GM23338 (cell line): Measurements from ENCODE around the gene BBX.

Experiments used
- CREB1 ChIP-seq: fragments of 250-450 bp; sonication (Bioruptor Pico); IDR thresholded peaks from 2 replicates; pipeline ENCODE4 v1.5.0; 2020; ENCODE audit warnings: low read depth, mild to moderate bottlenecking, moderate library complexity
- EZH2 ChIP-seq: fragments of 200-600 bp; sonication (generic); IDR thresholded peaks from one replicate; pipeline ENCODE4 v1.8.0; 2017; ENCODE audit warnings: antibody characterized with exemption, mild to moderate bottlenecking, low read depth; ENCODE audit not compliant: unreplicated experiment
- EZH2phosphoT487 ChIP-seq: fragments of 200-600 bp; sonication (generic); IDR thresholded peaks from one replicate; pipeline ENCODE4 v1.8.1; 2018; ENCODE audit warnings: antibody characterized with exemption; ENCODE audit not compliant: unreplicated experiment
- POLR2AphosphoS5 ChIP-seq: IDR thresholded peaks from 2 replicates; pipeline ENCODE4 v1.6.1; 2016; ENCODE audit warnings: antibody characterized with exemption, low read depth
- ZNF114 ChIP-seq: fragments of 250-450 bp; sonication (Bioruptor Pico); IDR thresholded peaks from 2 replicates; pipeline ENCODE4 v1.5.0; 2020; ENCODE audit warnings: mild to moderate bottlenecking, moderate library complexity
- TF ChIP-seq, protein P1 (sequence below), 2 experiments: fragments of 200-600 bp in 1 of 2; sonication (generic) in 1 of 2; conservative IDR thresholded peaks; 2 replicates each; pipeline versions ENCODE4 v1.5.1 to v1.6.1; 2016 to 2017; ENCODE audit warnings: antibody characterized with exemption in 2 of 2, low read depth in 2 of 2, mild to moderate bottlenecking in 2 of 2, moderate library complexity in 1 of 2
- TF ChIP-seq, protein P2 (sequence below): IDR thresholded peaks from 2 replicates; pipeline ENCODE4 v1.6.1; 2016; ENCODE audit warnings: antibody characterized with exemption

DNA sequence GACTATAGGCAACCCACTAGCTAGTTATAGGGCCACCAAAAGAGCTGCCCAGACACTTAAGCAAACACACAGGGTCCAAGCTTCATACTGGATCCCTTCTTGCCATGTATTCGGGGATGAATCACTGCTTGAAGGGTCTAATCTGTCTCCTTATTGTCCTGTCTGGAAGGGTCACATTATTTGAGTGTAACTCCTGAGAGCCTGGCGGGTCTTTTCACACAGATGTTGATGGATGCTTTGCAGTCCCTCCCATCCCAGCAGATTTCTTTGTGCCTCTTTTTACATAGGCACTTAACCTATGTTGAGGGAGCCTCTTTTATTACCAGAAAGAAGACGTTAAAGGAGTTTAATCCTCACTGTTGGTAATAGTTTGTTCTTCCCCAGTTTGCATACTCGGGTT lies 56.6 kb downstream of the BBX start:
- no peak for TF ChIP-seq EZH2phosphoT487
- TF ChIP-seq, protein P1, sequence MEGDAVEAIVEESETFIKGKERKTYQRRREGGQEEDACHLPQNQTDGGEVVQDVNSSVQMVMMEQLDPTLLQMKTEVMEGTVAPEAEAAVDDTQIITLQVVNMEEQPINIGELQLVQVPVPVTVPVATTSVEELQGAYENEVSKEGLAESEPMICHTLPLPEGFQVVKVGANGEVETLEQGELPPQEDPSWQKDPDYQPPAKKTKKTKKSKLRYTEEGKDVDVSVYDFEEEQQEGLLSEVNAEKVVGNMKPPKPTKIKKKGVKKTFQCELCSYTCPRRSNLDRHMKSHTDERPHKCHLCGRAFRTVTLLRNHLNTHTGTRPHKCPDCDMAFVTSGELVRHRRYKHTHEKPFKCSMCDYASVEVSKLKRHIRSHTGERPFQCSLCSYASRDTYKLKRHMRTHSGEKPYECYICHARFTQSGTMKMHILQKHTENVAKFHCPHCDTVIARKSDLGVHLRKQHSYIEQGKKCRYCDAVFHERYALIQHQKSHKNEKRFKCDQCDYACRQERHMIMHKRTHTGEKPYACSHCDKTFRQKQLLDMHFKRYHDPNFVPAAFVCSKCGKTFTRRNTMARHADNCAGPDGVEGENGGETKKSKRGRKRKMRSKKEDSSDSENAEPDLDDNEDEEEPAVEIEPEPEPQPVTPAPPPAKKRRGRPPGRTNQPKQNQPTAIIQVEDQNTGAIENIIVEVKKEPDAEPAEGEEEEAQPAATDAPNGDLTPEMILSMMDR (conservative IDR thresholded peaks at IDR 0.05; ENCODE audit: low read depth in 2 of 2) = no peak
- no peak for TF ChIP-seq POLR2AphosphoS5
- TF ChIP-seq, protein P2, sequence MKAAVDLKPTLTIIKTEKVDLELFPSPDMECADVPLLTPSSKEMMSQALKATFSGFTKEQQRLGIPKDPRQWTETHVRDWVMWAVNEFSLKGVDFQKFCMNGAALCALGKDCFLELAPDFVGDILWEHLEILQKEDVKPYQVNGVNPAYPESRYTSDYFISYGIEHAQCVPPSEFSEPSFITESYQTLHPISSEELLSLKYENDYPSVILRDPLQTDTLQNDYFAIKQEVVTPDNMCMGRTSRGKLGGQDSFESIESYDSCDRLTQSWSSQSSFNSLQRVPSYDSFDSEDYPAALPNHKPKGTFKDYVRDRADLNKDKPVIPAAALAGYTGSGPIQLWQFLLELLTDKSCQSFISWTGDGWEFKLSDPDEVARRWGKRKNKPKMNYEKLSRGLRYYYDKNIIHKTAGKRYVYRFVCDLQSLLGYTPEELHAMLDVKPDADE = no peak
- no peak for TF ChIP-seq EZH2
- no peak for TF ChIP-seq CREB1 (CRISPR knock-in tag)
- TF ChIP-seq ZNF114 (CRISPR knock-in tag) = no peak
